ENCODE results near the gene SIRT3.
"Not testable (repeated sequence)": the region's sequence is repeated elsewhere in the genome, so short reads cannot be mapped to it uniquely, and the experiment has no call there.

Gene SIRT3

DNA sequence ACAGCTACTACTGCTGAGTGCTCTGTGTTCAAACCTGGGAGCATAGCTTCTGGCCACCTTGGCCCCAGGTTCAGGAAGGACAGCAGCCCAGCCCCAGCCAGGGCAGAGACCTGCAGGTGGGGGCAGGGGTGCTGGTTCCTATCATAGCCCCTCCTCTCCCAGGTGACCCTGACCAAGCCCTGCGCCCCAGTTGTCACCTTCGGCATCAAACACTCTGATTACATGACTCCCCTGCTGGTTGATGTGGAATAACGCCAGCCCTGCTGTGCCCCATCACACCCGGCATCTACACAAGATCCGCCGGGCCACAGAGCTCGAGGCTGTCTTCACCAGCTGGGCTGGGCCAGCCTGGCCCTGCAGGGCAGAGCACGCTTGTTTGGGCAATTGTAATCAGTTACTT, 36.4 kb downstream of the SIRT3 start:
- Histone ChIP-seq H3K4me1 (no peaks in the 10 kb centered on the region), H3K36me3 (no peaks in the 10 kb centered on the region), H3K9me3 (no peaks in the 10 kb centered on the region), H3K27me3 (no peaks in the 10 kb centered on the region), H3K4me3 (ENCODE audit: low read depth, low read length) (no peak overlapping the region)
- DNase-seq: no peak
- TF ChIP-seq, protein P1, sequence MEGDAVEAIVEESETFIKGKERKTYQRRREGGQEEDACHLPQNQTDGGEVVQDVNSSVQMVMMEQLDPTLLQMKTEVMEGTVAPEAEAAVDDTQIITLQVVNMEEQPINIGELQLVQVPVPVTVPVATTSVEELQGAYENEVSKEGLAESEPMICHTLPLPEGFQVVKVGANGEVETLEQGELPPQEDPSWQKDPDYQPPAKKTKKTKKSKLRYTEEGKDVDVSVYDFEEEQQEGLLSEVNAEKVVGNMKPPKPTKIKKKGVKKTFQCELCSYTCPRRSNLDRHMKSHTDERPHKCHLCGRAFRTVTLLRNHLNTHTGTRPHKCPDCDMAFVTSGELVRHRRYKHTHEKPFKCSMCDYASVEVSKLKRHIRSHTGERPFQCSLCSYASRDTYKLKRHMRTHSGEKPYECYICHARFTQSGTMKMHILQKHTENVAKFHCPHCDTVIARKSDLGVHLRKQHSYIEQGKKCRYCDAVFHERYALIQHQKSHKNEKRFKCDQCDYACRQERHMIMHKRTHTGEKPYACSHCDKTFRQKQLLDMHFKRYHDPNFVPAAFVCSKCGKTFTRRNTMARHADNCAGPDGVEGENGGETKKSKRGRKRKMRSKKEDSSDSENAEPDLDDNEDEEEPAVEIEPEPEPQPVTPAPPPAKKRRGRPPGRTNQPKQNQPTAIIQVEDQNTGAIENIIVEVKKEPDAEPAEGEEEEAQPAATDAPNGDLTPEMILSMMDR (IDR thresholded peaks at IDR 0.05; ENCODE audit: low read depth, low read length): no peak

- H3K9me3 ChIP-seq: no peaks in the 10 kb centered on the region
- H3K4me1 ChIP-seq: no peaks in the 10 kb centered on the region
- no peak overlapping the region for H3K4me3 ChIP-seq (ENCODE audit: low read depth, low read length)
- TF ChIP-seq, protein P1 (IDR thresholded peaks at IDR 0.05; ENCODE audit: low read depth, low read length): no peak
- DNase-seq: no peak
- no peaks in the 10 kb centered on the region for H3K36me3 ChIP-seq
- H3K27me3 ChIP-seq: no peaks in the 10 kb centered on the region
These were observed 37.0 kb downstream of the SIRT3 start for GRCh38 chr11:199004-199581.

GRCh38 chr11:198236-198806, 37.8 kb downstream of the SIRT3 start:
- H3K4me3 ChIP-seq (ENCODE audit: low read depth, low read length): no peak overlapping the region
- no peaks in the 10 kb centered on the region for H3K4me1 ChIP-seq
- DNase-seq: no peak
- no peaks in the 10 kb centered on the region for H3K36me3 ChIP-seq
- no peaks in the 10 kb centered on the region for H3K9me3 ChIP-seq
- H3K27me3 ChIP-seq: no peaks in the 10 kb centered on the region
- TF ChIP-seq, protein P1 (IDR thresholded peaks at IDR 0.05; ENCODE audit: low read depth, low read length): no peak

DNA sequence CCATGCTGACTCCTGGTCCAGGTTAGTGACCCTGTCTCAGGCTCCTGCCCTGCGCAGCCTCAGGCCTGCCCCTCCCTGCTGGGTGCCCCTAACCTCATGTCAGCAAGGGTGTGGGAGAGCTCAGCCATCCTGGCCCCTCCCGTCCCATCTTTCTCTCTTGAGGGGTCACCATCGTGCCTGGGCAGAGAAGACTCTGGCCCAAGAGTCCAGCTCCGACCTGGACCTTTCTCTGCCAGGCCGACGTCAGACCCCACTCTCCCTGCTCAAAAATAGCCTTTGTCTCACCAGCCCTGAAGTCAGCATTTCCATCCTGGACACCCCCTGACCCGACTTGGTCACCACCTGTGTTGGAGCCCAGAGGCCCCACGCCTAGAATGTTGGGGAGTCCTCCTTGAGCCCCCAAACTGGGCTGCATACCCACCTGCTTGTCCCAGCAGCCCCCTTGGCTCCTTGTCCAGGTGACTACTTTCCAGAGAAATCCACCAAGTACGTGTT, 38.4 kb downstream of the SIRT3 start:
- TF ChIP-seq, protein P1 (IDR thresholded peaks at IDR 0.05; ENCODE audit: low read depth, low read length): no peak
- Histone ChIP-seq H3K9me3 (no peaks in the 10 kb centered on the region), H3K36me3 (no peaks in the 10 kb centered on the region), H3K27me3 (no peaks in the 10 kb centered on the region), H3K4me1 (no peaks in the 10 kb centered on the region), H3K4me3 (ENCODE audit: low read depth, low read length) (no peak overlapping the region)
- no peak for DNase-seq

DNA sequence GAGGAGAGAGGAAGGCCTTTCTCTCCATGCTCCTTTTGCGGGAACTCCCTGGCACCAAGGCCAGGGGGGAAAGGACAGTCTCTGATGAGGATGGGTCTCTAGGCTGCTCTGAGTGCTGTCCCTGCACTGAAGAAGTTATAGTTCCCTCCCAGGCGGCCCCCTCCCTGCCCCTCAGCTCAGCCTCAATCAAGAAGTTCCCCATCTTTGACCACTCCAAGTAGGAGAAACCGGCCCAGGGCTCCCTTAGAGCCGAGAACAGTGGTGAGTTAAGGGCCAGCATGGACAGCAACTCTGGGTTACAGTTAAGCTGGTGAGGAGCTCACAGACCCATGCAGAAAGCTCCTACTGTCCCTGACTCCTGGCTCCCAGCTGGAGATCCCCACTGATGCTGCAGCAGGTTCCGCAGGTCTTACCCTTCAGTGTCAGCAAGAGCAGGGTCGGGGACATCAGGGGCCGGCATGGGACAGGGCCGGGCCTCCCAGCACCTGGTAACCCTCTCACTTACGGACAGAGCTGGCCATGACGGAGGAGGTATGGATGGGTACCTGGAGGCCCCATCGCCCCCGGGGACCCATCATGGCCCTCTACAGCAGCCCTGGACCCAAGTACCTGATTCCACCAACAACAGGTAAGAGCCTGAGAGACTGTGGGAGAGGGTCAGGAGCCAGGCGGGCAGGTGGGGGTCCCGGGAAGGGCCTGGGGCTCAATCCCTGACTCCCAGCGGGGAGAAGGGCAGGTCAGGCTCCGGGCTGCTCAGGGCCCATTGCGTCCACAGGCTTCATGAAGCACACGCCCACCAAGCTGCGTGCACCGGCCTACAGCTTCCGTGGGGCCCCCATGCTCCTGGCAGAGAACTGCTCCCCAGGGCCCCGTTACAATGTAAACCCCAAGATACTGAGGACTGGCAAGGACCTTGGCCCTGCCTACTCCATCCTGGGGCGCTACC, 39.1 kb downstream of the SIRT3 start:
- Histone ChIP-seq H3K27me3 (no peaks in the 10 kb centered on the region), H3K4me1 (no peaks in the 10 kb centered on the region), H3K9me3 (no peaks in the 10 kb centered on the region), H3K36me3 (no peaks in the 10 kb centered on the region), H3K4me3 (ENCODE audit: low read depth, low read length) (no peak overlapping the region)
- DNase-seq: no peak
- TF ChIP-seq, protein P1 (IDR thresholded peaks at IDR 0.05; ENCODE audit: low read depth, low read length): no peak

- DNase-seq; H3K9me3 ChIP-seq; H3K27me3 ChIP-seq; H3K4me3 ChIP-seq (ENCODE audit: low read depth, low read length); H3K4me1 ChIP-seq; H3K36me3 ChIP-seq: not testable (repeated sequence)
These were observed 42.7 kb downstream of the SIRT3 start for GRCh38 chr11:193481-193880.

- not testable (repeated sequence) for DNase-seq; H3K4me3 ChIP-seq (ENCODE audit: low read depth, low read length); H3K36me3 ChIP-seq; H3K27me3 ChIP-seq; H3K4me1 ChIP-seq; H3K9me3 ChIP-seq
These were observed 43.4 kb downstream of the SIRT3 start, which contains the start of gene SCGB1C1 for GRCh38 chr11:192674-193128. Gene SCGB1C1, plus strand, starts transcription at chr11:193078. Its CDS starts 22 bp downstream, at chr11:193100.

DNA sequence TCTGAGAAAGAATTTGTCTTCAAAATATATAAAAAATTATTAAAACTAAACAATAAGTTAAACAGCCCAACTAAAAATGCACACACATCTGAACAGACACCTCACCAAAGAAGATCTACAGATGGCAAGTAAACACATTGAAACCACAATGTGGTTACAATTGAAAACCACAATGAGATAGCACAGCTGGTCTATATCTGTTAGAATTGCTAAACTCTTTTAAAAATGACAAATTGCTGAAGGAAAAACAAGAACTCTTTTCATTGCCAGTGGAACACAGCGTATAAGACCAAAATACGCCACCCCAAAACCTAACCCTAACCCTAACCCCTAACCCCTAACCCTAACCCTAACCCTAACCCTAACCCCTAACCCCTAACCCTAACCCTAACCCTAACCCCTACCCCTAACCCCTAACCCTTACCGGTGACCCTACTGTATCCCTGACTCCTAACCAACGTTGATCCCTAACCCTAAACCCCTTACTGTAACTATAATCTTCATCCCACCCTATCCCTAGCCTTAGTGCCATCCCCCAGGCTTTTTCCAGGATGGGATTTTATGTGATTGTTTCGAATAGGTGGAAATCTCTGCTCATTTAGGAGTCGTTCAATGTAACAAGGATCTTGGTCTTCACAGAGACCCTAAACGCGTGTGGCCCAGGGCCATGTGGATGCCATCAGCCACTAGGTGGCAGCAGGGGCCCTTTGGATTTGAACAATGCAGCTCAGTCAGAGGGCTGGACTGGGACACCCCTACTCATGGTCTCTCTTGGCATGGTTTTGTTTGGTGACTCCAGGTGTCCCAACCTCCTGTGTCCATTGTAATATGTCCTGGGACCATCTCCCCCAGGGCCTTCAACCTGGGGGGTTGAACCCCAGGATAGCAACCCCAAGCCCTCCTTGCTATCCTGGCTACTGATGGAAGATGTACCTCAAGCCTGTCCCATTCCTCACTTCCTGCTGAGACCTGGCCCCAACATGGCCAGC, 44.4 kb downstream of the SIRT3 start:
- H3K36me3 ChIP-seq; H3K4me3 ChIP-seq (ENCODE audit: low read depth, low read length); H3K27me3 ChIP-seq; H3K4me1 ChIP-seq; H3K9me3 ChIP-seq: not testable (repeated sequence)
- DNase-seq: peak; percentile 40

DNA sequence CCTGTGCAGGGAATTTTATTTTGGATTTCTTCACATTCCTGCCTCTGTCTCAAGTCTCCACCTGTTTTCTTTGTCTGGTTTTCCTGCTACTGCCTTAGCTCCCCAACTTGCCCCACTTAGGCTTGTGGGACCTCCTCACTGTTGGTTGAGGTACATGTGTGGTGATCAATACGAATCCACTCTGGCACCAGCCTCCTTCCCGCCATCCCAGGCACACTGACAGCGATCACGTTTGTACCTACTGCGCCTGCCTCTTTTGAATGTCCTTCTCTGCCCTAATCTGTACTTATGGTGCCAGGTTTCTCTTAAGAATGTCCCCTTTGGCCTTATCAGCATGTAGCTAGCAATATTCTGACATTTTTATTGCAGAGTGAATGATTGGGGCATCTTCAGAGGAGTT, 45.6 kb downstream of the SIRT3 start:
- not testable (repeated sequence) for H3K4me1 ChIP-seq; H3K9me3 ChIP-seq; DNase-seq; H3K27me3 ChIP-seq; H3K4me3 ChIP-seq (ENCODE audit: low read depth, low read length); H3K36me3 ChIP-seq

Measured in BE2C (cell line).